ENCODE measurements around the gene SLC9A3.

- TF ChIP-seq CTCF (IDR thresholded peaks at IDR 0.05) (no peak), RAD21 (IDR thresholded peaks at IDR 0.05; ENCODE audit: low read length) (no peak), SIN3A (IDR thresholded peaks at IDR 0.05; ENCODE audit: borderline replicate concordance, low read depth, low read length) (no peak), MAX (IDR thresholded peaks at IDR 0.05; ENCODE audit: low read depth) (no peak), PBX3 (IDR thresholded peaks at IDR 0.05) (no peak), MXI1 (IDR thresholded peaks at IDR 0.05; ENCODE audit: low read depth, low read length) (no peak), USF2 (IDR thresholded peaks at IDR 0.05; ENCODE audit: borderline replicate concordance, low read depth, low read length) (no peak), EZH2phosphoT487 (IDR thresholded peaks at IDR 0.05; ENCODE audit: borderline replicate concordance, low read depth) (no peak), REST (IDR thresholded peaks at IDR 0.05; ENCODE audit: low read depth, low read length) (no peak), TAF1 (IDR thresholded peaks at IDR 0.05; ENCODE audit: borderline replicate concordance, low read depth, low read length) (no peak), EP300 (IDR thresholded peaks at IDR 0.05; ENCODE audit: borderline replicate concordance in 1 of 2, low read depth in 1 of 2, low read length in 1 of 2) (no peak), POLR2AphosphoS5 (IDR thresholded peaks at IDR 0.05; ENCODE audit: low read depth, low read length) (no peak), RFX5 (IDR thresholded peaks at IDR 0.05; ENCODE audit: low read length) (no peak)
These were observed 2.6 kb downstream of the SLC9A3 start for GRCh38 chr5:521680-522079.
